Natural killer cell (primary cell): ENCODE data around the gene AKR1C3. TPM values are rescaled to one million over a fixed set of nuclear protein-coding genes. Genes with fewer than 3 reads are reported as not detected.

Experiments
- ATAC-seq, 3 donors: fragments of 150-1000 bp in 2 of 3; fragments of 200-7000 bp in 1 of 3; cut with Tn5 transposase; 1 replicate in 1 of 3; 2 replicates in 2 of 3; pipeline ENCODE4 v1.10.0; 2021; ENCODE audit warnings: mild to moderate bottlenecking in 2 of 3, moderate library complexity in 2 of 3
- DNase-seq, 2 donors: peaks; one replicate each; pipeline versions ENCODE4 v3.0.0 to v3.0.0-alpha.2; 2013 to 2021; ENCODE audit warnings: mixed read lengths in 1 of 2
- H3K27ac ChIP-seq: one replicate; pipeline ENCODE4 v1.5.1; 2013; ENCODE audit warnings: mild to moderate bottlenecking, low read length
- H3K27me3 ChIP-seq: one replicate; pipeline ENCODE4 v1.6.1; 2013; ENCODE audit warnings: low read length; ENCODE audit not compliant: control insufficient read depth, insufficient read depth
- H3K36me3 ChIP-seq: one replicate; pipeline ENCODE4 v1.6.1; 2013; ENCODE audit warnings: low read length; ENCODE audit not compliant: control insufficient read depth, insufficient read depth
- H3K4me1 ChIP-seq: one replicate; pipeline ENCODE4 v1.6.1; 2013; ENCODE audit warnings: low read length; ENCODE audit not compliant: control insufficient read depth, insufficient read depth
- H3K4me3 ChIP-seq: one replicate; pipeline ENCODE4 v1.5.1; 2013; ENCODE audit warnings: low read length
- H3K9me3 ChIP-seq: one replicate; pipeline ENCODE4 v1.6.1; 2013; ENCODE audit warnings: low read length; ENCODE audit not compliant: control insufficient read depth, insufficient read depth
- H3K27ac Mint-ChIP-seq, 2 donors: one replicate each; pipeline ENCODE4 v1.8.0; 2022; ENCODE audit warnings: mild to moderate bottlenecking in 2 of 2, mixed read lengths in 2 of 2, moderate library complexity in 1 of 2
- H3K27me3 Mint-ChIP-seq, 2 donors: one replicate each; pipeline ENCODE4 v1.8.0; 2022; ENCODE audit warnings: low read depth in 2 of 2, mixed read lengths in 2 of 2
- H3K36me3 Mint-ChIP-seq: one replicate; pipeline ENCODE4 v1.8.0; 2022; ENCODE audit warnings: mixed read lengths
- H3K4me1 Mint-ChIP-seq, 2 donors: one replicate each; pipeline ENCODE4 v1.8.0; 2022; ENCODE audit warnings: mixed read lengths in 2 of 2
- H3K4me3 Mint-ChIP-seq: one replicate; pipeline ENCODE4 v1.8.0; 2022; ENCODE audit warnings: mild to moderate bottlenecking, moderate library complexity, mixed read lengths
- H3K9me3 Mint-ChIP-seq, 2 donors: one replicate each; pipeline ENCODE4 v1.8.0; 2022; ENCODE audit warnings: mixed read lengths in 2 of 2
- WGBS: methylation state at CpG from one replicate; pipeline ENCODE4 v1.1.7; 2013; ENCODE audit warnings: missing lambda C conversion rate; ENCODE audit not compliant: insufficient coverage; 5-methylcytosine and 5-hydroxymethylcytosine counted together
- intact Hi-C: fragments of 100-400 bp; cut with micrococcal nuclease; formaldehyde crosslinking; loops from one replicate; pipeline ENCODE4 v1.14.2; 2022
- total RNA-seq, 4 donors: library from RNA; stranded (reverse); fragments of 120-200 nt in 1 of 4; gene quantifications; one replicate each; pipeline versions ENCODE4 v1.2.3 to v1.2.4, GENCODE V29; 2013 to 2022
- TF ChIP-seq, protein P1 (sequence below): fragments of 200-600 bp; IDR thresholded peaks from one replicate; pipeline ENCODE4 v1.8.0; 2022; ENCODE audit warnings: antibody characterized with exemption

The AKR1C3 gene
- total RNA-seq, 3 donors from 2014 or later (not counting 1 experiment from before 2014, with no cell fraction given): 77.5 to 140 (median 137) TPM

DNA sequence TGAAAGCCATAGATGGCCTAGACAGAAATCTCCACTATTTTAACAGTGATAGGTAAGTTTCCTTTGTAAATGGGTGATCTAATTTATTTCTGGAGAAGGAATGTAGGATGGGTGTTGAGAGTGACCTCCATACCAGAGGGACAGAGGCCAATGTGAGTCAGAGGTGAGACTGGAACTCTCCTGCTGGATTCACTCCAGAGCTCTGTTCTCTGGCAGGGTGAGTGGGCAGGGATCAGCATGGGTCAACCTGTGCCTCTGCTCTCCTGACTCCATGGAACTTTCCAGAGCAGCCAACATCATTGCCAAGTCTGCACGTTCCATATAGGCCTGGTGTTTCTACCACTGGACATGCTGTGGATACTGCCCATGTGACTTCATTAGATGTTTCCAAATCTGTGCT is 11.4 kb downstream of the AKR1C3 start:
- H3K27ac Mint-ChIP-seq: peak overlapping the region; percentile 69 to 90
- no peak overlapping the region for H3K27ac ChIP-seq
- H3K27me3 ChIP-seq: no peaks in the 10 kb centered on the region
- H3K4me1 Mint-ChIP-seq: peaks cover 53 to 55% of the 10 kb centered on the region in 2 donors
- TF ChIP-seq, protein P1, sequence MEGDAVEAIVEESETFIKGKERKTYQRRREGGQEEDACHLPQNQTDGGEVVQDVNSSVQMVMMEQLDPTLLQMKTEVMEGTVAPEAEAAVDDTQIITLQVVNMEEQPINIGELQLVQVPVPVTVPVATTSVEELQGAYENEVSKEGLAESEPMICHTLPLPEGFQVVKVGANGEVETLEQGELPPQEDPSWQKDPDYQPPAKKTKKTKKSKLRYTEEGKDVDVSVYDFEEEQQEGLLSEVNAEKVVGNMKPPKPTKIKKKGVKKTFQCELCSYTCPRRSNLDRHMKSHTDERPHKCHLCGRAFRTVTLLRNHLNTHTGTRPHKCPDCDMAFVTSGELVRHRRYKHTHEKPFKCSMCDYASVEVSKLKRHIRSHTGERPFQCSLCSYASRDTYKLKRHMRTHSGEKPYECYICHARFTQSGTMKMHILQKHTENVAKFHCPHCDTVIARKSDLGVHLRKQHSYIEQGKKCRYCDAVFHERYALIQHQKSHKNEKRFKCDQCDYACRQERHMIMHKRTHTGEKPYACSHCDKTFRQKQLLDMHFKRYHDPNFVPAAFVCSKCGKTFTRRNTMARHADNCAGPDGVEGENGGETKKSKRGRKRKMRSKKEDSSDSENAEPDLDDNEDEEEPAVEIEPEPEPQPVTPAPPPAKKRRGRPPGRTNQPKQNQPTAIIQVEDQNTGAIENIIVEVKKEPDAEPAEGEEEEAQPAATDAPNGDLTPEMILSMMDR: no peak
- 93% methylated on average over 1 of the region's 1 CpG for WGBS
- H3K36me3 ChIP-seq: peaks cover 38% of the 10 kb centered on the region
- H3K9me3 ChIP-seq: no peaks in the 10 kb centered on the region
- H3K27me3 Mint-ChIP-seq: no peaks in the 10 kb centered on the region
- ATAC-seq: no peak
- peaks cover under 1 to 1% of the 10 kb centered on the region in 2 donors for H3K9me3 Mint-ChIP-seq
- intact Hi-C loops: no loop called here
- H3K4me3 ChIP-seq: no peak overlapping the region
- H3K4me3 Mint-ChIP-seq: peak overlapping the region; percentile 6
- peaks cover 46% of the 10 kb centered on the region for H3K36me3 Mint-ChIP-seq
- H3K4me1 ChIP-seq: peaks cover 3% of the 10 kb centered on the region
- DNase-seq: no peak

DNA sequence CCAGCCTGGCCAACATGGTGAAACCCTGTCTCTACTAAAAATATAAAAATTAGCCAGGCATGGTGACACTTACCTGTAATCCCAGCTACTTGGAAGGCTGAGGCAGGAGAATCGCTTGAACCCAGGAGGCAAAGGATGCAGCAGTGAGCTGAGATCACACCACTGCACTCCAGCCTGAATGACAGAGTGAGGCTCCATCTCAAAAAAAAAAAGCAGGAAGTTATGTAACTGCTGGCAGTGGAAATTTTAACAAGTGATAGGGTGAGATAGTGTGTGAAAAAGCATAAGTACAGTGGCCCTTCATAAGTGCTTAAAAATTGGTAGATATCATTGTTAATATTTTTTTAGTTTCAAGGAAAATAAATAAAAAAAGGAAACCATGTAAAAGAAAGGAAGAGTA is 12.3 kb downstream of the AKR1C3 start:
- no peaks in the 10 kb centered on the region for H3K27me3 ChIP-seq
- no peak for DNase-seq
- intact Hi-C loops: no loop called here
- peaks cover 32% of the 10 kb centered on the region for H3K36me3 ChIP-seq
- H3K9me3 ChIP-seq: no peaks in the 10 kb centered on the region
- H3K27ac Mint-ChIP-seq: peak overlapping the region; percentile 69 to 90
- peak; percentile 75 to 88 (median 85) for ATAC-seq
- H3K9me3 Mint-ChIP-seq: peaks cover 3 to 4% of the 10 kb centered on the region in 2 donors
- peaks cover 52% of the 10 kb centered on the region for H3K36me3 Mint-ChIP-seq
- no peaks in the 10 kb centered on the region for H3K27me3 Mint-ChIP-seq
- peaks cover 3% of the 10 kb centered on the region for H3K4me1 ChIP-seq
- 36% methylated on average over 1 of the region's 1 CpG for WGBS
- peaks cover 53 to 55% of the 10 kb centered on the region in 2 donors for H3K4me1 Mint-ChIP-seq
- H3K4me3 Mint-ChIP-seq: peak overlapping the region; percentile 58
- no peak overlapping the region for H3K27ac ChIP-seq
- H3K4me3 ChIP-seq: no peak overlapping the region
- TF ChIP-seq, protein P1: no peak

DNA sequence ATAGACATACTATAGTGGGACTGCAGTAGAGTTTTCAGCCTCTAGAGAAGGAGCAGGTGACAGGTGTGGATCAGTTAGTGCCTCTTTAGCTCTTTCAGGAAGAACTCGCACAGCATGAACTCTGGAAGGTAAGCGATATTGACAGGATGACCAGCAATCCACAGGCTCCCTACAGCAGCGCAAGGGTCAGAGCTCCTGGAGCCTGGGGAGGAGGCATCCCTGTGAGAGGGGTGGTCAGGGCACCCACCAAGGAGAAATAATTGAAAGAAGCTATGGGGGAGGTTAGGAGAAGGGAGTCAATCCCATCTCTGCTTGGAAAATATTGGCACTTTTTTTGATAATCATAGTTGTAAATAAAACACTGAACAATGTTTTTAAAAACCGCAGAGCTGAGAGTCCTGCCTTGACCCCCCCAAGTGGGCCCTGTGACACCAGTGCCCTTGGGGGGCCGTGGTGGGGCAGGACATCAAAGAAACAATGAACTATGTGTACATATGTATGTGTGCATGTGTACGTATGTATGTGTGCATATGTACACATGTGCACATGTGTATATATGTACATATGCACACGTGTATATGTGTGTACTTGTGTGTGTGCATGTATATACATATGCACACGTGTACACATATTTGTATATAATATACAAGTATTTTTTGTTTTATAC is 13.8 kb downstream of the AKR1C3 start:
- H3K27ac ChIP-seq: no peak overlapping the region
- H3K9me3 ChIP-seq: no peaks in the 10 kb centered on the region
- ATAC-seq (no peak), DNase-seq (no peak)
- WGBS: 93% methylated on average over 5 of the region's 8 CpGs
- H3K4me1 Mint-ChIP-seq: peaks cover 50 to 53% of the 10 kb centered on the region in 2 donors
- H3K36me3 Mint-ChIP-seq: peaks cover 49% of the 10 kb centered on the region
- no peak overlapping the region for H3K4me3 ChIP-seq
- peaks cover 29% of the 10 kb centered on the region for H3K36me3 ChIP-seq
- intact Hi-C loops: no loop called here
- TF ChIP-seq, protein P1: no peak
- peaks cover 3 to 4% of the 10 kb centered on the region in 2 donors for H3K9me3 Mint-ChIP-seq
- H3K4me1 ChIP-seq: peaks cover 3% of the 10 kb centered on the region
- no peaks in the 10 kb centered on the region for H3K27me3 ChIP-seq
- H3K4me3 Mint-ChIP-seq: no peak overlapping the region
- peak overlapping the region; percentile 69 to 90 for H3K27ac Mint-ChIP-seq
- no peaks in the 10 kb centered on the region for H3K27me3 Mint-ChIP-seq
